Activated naive CD4-positive, alpha-beta T cell treated with anti-CD3 and anti-CD28 coated beads, Interleukin-2, amount 50 U/mL, for 16 hours (primary cell): ENCODE data around the gene NAA11.
"Not testable (repeated sequence)": the region's sequence is repeated elsewhere in the genome, so short reads cannot be mapped to it uniquely, and the experiment has no call there.

Experiments used
- DNase-seq: peaks from one replicate; pipeline ENCODE4 v3.0.0-alpha.2; 2020

Gene NAA11

DNA sequence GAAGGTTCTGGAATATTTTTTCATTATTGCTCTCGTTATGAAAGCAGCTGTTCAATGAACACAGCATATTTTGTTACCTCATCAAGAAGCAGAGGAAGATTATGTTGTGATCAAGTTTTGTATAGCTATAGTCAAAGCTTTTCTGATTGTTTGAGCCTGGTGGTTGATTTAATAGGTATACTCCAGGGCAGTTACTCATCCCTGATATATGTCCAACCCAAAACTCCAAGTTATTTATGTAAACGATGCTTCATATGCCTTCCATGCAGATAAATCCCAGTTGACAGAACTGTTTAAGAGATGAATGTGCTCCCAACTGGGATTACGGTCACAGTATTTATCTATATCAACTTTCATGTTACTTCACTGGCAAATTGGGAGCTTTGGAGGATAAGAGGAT lies 19.1 kb downstream of the NAA11 start:
- DNase-seq, result no peak

DNA sequence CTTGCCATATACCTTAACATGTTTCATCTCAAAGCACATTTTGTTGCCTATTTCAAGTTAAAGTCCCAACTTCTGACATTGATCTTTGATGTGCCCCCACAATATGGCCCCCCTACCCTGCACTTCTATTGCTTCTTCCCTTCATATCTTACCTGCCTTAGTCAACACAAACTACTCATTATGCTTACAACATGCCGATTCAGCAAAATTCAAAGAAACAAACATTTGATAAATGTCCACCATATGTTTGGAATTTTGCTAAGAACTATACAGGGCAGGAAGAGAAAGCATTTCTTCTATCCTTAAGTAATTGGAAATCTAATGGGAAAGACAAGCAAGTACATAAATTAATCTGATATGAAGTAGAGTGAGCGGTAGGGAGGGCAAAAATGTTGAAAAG lies 25.6 kb downstream of the NAA11 start:
- DNase-seq, result no peak

DNA sequence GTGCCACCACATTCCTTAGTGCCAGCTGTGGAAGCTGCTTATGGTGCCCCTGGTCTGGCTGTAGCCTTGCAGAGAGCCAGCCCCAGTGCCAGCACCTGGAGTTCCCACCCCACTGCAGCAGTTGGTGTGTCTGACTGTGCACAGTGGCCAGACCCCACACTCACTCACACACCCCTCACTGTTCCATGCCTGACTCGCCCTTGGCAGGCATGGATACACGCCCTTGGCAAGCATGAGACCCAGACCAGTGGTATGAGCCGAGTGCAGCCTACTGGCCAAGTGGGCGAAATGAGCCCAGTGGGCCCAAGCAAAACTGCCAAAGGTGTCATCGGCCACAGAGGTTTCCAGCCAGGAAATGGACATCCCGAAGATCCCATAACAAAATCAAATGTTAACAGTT lies 27.4 kb downstream of the NAA11 start:
- DNase-seq, result no peak

DNA sequence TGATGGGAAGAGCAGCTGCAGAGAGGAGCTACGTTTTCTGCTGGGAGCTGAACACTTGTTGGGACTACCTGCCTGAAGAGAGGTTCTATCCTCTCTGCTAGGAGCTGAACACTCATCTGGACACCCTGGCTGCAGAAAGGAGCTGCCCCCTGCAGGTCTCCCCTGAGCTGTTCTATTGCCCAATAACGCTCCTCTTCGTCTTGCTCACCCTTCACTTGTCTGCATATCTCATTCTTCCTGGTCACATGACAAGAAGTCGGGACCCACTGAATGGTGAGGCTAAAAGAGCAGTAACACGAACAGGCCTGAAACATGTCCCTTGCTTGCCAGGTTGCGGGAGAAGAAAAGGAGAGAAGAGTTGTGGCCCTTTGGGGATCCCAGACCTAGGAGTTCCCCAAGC lies 27.8 kb downstream of the NAA11 start:
- no peak for DNase-seq

DNA sequence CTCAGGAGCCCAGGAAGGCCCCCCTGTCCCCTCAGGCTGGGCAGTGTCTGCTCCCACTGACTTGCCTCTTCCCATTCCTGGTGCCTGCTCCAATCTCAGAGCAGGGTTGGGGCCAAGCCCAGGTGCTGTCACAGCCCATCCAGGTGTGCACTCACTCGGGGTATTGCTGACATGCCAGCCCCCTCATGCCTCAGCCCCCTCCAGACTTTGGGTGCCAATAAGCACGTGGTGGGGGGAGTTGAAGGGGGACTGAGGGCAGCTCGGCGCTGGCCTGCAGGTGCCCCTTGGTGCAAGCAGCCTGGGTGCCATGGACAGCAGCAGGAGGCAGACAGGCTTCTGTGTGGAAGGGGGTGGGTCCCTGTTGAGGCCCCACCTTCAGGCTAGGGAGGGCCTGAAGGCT lies 28.4 kb downstream of the NAA11 start:
- DNase-seq, result no peak

DNA sequence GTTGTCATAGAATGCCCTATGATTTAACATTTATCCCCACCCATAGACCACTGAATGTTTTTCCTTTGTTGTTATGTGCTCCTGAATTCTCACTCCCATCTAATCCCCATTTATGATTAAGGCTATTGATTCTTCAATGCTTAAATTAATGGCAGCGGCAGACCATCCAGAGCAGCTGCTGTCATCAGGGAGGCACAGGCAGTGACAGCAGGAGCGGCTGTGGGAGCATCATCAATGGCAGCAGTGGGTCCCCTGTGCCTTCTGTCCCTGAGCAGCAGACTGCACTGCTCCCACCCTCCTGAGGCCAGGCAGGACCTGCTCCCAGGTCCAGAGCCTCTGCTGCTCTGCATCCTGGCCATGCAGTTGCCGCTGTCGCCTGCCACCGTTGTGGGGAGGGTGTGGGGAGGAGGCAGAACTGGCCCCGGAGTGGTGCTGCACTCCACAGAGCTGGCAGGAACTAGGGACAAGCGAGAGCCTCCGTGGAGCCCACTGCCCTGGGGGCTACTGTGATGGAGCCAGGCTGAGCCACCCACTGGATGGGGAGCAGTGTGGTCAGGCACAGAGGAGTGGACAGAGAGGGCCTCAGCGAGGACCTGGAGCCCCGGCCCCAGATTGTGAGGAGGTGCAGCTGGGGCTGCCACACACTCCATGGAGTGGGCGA lies 29.0 kb downstream of the NAA11 start:
- no peak for DNase-seq

DNA sequence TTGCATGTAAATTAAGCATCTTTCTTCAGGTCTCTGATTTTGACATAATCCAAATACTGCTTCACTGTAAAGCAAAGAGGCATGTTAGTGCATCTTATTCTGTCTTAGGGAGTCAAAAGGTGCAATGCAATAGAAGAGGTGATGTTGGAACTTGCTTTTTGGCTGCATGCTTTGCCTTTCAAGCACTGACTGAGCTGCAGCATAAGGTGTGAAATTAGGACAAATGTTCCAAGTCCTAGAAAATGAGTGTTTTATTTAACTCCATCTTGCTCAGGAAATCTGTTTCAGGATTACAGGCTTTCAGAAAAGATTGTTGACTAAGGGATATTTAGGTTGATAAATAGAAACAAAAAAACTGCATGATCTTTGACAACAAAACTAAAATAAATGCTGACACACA lies 30.8 kb downstream of the NAA11 start:
- no peak for DNase-seq

DNA sequence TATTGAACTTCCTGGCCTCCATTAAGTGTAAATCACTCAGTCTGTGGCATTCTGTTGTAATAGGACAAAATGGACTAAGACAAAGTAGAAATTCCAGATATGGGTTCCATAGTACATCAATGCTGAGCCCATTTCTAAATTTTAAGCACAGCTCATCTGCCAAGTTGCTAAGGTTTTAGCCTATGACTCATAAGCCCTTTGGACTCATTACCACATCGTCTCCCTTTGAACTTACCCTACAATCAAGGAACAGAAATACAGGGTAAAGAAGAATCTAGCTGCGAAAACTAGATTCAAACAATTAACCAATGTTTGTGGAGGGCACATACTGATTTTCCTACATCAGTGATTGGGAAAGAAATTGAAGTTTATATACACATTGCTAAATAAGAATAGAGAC lies 31.8 kb downstream of the NAA11 start:
- no peak for DNase-seq

DNA sequence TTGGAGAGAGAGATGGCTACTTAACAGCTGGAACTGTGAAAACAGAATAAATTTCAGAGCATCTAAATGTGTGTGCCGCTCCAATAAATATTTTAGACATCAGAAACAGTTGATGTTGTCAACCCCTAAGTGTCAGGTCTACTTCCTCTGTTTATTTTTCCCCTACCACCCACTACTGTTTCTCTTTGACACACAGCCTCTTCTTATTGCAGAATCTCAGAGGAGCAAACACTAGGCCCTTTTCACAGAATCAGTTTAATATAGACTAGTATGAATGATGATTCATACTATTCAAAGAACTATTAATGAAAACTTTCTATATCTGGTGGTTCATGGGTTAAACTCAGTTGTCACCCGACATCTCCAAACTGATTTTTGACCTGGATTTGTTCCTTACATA lies 33.9 kb downstream of the NAA11 start:
- no peak for DNase-seq

DNA sequence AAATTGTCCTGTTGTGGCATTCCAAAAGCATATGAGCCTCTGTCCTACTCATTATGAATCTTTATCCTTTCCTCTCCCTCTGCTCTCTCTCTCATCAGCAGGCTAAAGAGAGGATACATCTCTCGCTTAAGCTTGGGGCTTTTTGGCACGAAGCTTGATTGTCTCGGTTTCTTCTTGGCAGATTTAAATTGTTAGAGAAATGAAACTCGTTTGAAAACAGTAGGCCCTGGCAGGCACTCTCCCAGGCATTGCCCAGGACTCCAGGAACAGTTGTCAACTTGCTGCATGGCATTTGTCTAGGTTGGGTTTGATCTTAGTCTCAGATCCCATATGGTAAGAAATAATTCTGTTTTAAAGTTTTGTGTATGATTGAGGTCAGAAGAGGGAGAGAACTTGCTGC lies 35.5 kb downstream of the NAA11 start:
- DNase-seq, result no peak

DNA sequence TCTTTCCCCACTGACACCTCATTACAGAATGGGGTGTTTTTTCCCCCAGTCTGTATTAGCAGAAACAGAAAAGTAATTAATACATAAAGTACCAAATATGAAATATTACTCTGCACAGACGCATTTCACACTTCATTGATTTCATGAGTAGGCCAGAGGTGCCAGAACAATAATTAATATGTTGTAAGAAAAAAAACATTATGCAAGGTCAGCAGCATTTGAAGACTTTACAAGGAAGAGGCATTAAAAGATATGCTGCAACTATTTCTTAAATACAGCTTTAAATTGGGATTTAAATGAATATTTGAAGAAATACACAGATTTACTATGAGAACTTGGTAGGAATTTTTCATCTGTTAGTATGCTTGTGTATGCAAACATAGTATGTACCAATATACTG lies 37.7 kb downstream of the NAA11 start:
- DNase-seq, result no peak

DNA sequence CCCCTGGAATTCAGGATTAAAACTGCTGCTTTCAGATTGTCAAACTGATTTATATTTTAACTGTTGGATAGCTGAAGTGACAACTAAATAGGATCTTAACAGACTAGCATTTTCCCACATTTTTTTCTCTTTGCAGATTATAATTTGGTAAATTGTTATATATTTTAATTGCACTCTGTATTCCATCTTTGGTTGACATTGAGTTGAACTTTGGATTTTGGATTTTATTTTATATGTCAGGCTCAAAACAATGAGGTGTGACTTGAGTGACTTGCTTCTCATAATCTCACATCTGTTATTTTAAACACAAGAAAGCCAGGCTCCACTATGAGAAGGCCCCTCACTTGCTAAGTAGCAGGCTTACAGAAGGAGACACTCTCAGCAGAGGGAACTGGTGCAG lies 38.1 kb downstream of the NAA11 start:
- no peak for DNase-seq

DNA sequence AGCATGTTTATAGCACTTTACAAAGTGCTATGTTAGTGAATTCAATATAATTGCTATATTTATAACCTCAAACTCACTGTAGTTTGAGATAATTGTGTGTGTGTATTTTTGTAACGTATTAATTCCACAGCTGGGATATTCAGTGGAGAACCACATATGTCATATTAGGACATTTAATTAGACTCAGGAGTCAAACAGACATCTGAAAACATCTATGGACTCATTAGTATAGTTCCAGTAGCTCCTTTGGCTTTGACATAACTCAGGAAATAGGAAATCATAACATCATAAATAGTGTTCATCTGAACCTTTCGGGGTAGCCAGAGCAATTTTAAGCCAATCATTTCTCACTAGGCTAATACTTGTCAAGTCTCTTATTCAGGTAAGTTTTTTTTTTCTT lies 38.8 kb downstream of the NAA11 start:
- DNase-seq, result no peak

DNA sequence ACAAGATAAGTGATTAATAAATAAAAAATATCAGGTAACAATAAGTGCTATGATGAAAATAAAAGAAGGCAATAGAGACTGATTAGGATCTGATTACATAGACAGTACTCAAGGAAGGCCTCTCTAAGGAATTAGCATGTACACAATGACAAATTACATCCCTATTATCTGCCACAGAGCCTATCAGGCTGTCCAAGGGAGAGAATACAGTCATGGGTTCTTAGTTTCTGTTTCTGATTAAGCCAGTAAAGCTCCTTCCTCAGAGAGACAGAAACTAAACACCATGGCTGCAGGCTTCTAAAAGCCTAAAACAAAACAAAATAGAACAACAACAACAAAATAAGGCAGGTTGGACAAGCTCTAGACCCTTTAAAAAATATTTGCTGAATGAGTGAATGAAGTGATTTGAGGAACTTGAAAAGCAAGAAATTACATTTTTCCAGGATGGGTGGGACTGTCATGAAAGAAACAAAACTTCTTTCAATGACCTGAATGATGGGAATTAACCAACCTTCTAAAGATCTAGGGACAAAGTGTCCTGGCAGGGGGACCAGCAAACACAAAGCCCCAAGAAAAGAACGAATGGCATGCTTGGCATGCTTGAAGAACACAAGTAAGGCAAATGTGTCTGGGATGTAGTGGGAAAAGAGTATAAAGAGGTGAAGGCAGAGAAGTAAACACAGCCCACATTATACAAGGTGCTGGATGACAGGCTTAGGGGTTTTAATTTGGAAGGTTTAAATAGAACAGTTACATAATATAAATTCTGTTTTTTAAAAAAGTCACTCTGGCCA lies 44.1 kb downstream of the NAA11 start:
- DNase-seq, result no peak

DNA sequence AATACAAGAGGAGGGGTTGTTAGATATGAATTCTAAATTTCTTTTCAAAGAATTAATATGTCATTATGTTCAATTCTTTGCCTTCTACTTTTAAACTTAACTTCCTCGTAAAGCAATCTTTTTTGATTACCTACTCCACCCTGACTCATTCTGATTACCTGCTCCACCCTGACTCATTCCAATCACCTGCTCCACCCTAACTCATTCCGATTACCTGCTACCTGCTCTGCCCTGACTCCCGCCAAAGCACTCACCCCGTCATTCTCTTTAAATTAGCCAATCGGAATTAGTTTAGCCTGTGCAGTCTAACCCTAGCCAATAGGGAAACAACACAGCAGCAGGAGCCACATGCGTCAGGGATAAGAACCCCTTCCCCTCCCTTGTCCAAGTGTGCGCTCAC lies 48.4 kb downstream of the NAA11 start:
- not testable (repeated sequence) for DNase-seq

DNA sequence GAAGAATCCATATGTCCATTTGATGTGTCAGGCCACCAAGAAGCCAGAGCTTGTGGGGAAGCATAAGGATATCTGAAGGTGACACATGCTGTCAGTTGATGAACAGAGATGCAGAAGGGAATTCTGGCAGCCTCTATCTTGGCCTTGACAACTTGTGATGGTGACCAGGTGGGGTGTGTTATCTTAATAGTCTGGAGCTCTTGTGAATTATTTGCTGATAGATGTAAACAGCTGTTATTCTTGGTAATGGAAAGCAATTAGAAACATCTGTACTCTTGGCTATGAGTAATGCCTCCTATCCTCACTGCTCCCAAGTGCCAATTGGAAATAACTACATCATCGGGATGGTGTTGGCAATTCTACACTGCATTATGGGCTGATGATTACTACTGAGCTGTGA lies 51.9 kb downstream of the NAA11 start:
- no peak for DNase-seq

DNA sequence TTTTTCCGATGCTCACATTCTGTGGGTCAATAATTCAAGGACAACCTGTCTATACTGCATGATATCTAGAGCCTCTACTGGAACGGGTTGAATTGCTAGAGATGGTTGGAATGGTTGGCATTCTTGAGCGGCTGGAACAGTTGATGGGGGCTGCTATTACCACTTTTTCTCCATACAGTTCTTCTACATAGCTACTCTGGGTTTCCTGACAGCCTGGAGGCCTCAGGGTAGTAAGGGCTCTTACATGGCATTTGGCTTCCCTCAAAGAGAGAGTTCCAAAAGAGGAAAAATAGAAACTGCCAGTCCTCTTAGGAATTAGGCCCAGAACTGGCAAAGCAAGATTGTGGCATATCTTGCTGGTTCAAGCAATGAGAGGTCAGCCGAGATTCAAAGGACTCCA lies 53.1 kb downstream of the NAA11 start:
- DNase-seq, result no peak

DNA sequence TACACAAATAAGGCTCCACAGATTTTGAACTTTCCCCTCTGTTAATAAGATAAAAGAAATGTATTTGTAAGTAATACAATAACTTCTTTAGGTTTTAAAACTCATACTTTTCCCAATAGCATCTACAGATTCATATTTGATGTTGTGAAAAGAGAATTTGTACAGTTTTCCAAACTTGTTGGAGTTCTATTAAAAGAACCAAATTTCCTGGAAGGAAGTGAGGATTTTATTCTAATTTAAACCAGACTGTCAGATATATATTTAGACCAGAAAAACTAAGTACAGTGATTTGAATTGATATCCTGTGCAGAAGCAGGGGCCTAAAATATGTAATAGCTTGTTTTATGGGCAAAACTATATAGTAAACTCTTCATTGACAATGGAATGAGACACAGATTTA lies 53.7 kb downstream of the NAA11 start:
- DNase-seq, result no peak

DNA sequence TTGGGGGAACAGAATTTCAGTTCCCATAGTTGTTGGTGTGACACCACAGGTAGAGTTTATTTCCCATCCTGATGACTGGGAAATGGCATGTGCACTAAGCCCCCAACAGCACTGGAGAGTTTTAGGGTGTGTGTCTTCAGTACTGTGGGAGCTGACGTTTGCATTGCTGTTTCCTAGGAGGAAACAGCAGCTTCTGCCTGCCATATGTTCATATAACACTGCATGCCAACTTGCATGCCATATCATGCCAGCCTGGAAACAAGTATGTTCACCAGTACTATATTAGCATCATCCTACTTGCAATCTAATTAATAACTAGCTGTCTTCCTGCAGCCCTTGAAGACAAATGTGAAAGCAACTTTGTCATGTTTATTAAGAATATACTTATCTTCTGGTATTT lies 58.2 kb downstream of the NAA11 start:
- DNase-seq, result no peak
